SK-N-SH treated with all-trans-retinoic acid at 6 μM for 48 hours (cell line): ENCODE data around the gene ATXN7.

ENCODE experiments used
- BACH2 ChIP-seq: fragments of 250-450 bp; sonication (Bioruptor Pico); IDR thresholded peaks from 2 replicates; pipeline ENCODE4 v1.9.0; 2021; ENCODE audit warnings: mild to moderate bottlenecking, borderline replicate concordance
- ZFP3 ChIP-seq: fragments of 250-450 bp; sonication (Bioruptor Pico); IDR thresholded peaks from 2 replicates; pipeline ENCODE4 v1.5.0; 2020; ENCODE audit warnings: mild to moderate bottlenecking, moderate library complexity
- TF ChIP-seq, protein P1 (sequence below): fragments of 250-450 bp; sonication (Bioruptor Pico); IDR thresholded peaks from 2 replicates; pipeline ENCODE4 v1.8.0; 2020; ENCODE audit warnings: mild to moderate bottlenecking, moderate library complexity, borderline replicate concordance

DNA sequence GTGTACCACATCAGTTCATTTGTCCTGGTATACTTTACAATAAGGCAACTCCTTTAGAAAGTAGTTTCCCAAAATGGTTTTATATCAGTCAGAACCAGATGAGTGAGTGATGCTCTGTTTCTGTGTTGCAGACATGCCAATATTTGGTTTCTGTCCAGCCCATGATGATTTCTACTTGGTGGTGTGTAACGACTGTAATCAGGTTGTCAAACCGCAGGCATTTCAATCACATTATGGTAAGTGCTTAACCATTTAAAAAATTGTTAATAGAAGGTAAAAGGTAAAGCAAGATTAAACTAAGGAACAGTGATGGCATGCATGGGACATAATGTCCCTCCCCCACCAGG, 88.6 kb downstream of the ATXN7 start:
- no peak for TF ChIP-seq ZFP3 (CRISPR knock-in tag)
- TF ChIP-seq BACH2 (CRISPR knock-in tag), result no peak
- TF ChIP-seq, protein P1, sequence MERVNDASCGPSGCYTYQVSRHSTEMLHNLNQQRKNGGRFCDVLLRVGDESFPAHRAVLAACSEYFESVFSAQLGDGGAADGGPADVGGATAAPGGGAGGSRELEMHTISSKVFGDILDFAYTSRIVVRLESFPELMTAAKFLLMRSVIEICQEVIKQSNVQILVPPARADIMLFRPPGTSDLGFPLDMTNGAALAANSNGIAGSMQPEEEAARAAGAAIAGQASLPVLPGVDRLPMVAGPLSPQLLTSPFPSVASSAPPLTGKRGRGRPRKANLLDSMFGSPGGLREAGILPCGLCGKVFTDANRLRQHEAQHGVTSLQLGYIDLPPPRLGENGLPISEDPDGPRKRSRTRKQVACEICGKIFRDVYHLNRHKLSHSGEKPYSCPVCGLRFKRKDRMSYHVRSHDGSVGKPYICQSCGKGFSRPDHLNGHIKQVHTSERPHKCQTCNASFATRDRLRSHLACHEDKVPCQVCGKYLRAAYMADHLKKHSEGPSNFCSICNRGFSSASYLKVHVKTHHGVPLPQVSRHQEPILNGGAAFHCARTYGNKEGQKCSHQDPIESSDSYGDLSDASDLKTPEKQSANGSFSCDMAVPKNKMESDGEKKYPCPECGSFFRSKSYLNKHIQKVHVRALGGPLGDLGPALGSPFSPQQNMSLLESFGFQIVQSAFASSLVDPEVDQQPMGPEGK (CRISPR knock-in tag), result no peak
